KOPT-K1 (cell line): ENCODE measurements around the gene CCBE1.
"Not testable (repeated sequence)": the region's sequence is repeated elsewhere in the genome, so short reads cannot be mapped to it uniquely, and the experiment has no call there.

Experiments
- H3K27ac ChIP-seq: fragments of 200-600 bp; sonication (generic); 2 replicates; pipeline ENCODE4 v1.5.1; 2016; ENCODE audit warnings: antibody characterized with exemption, mild to moderate bottlenecking, low read depth, low read length; ENCODE audit not compliant: poor library complexity, severe bottlenecking
- H3K36me3 ChIP-seq: fragments of 200-600 bp; sonication (generic); 2 replicates; pipeline ENCODE4 v1.5.1; 2017; ENCODE audit warnings: antibody characterized with exemption, mild to moderate bottlenecking, low read length, moderate library complexity; ENCODE audit not compliant: insufficient read depth
- H3K9me3 ChIP-seq: fragments of 200-600 bp; sonication (generic); 2 replicates; pipeline ENCODE4 v1.5.1; 2017; ENCODE audit warnings: antibody characterized with exemption, low read length, mild to moderate bottlenecking; ENCODE audit not compliant: insufficient read depth, poor library complexity, severe bottlenecking

The CCBE1 gene

GRCh38 chr18:59675346-59675745 is 21.9 kb downstream of the CCBE1 start:
- H3K36me3 ChIP-seq, result no peaks in the 10 kb centered on the region
- no peaks in the 10 kb centered on the region for H3K9me3 ChIP-seq
- no peak overlapping the region for H3K27ac ChIP-seq

- Histone ChIP-seq H3K36me3 (no peaks in the 10 kb centered on the region), H3K9me3 (no peaks in the 10 kb centered on the region), H3K27ac (no peak overlapping the region)
Measured at GRCh38 chr18:59674903-59675270, 22.3 kb downstream of the CCBE1 start.

GRCh38 chr18:59674186-59674902 is 22.9 kb downstream of the CCBE1 start:
- no peak overlapping the region for H3K27ac ChIP-seq
- no peaks in the 10 kb centered on the region for H3K9me3 ChIP-seq
- no peaks in the 10 kb centered on the region for H3K36me3 ChIP-seq

GRCh38 chr18:59672235-59672711 is 24.9 kb downstream of the CCBE1 start:
- Histone ChIP-seq H3K36me3 (no peaks in the 10 kb centered on the region), H3K27ac (no peak overlapping the region), H3K9me3 (no peaks in the 10 kb centered on the region)

- Histone ChIP-seq H3K27ac (no peak overlapping the region), H3K9me3 (no peaks in the 10 kb centered on the region), H3K36me3 (no peaks in the 10 kb centered on the region)
Measured at GRCh38 chr18:59671551-59671950, 25.7 kb downstream of the CCBE1 start.

GRCh38 chr18:59669872-59670657 is 27.2 kb downstream of the CCBE1 start:
- H3K27ac ChIP-seq, result no peak overlapping the region
- no peaks in the 10 kb centered on the region for H3K9me3 ChIP-seq
- no peaks in the 10 kb centered on the region for H3K36me3 ChIP-seq

GRCh38 chr18:59667488-59667887 is 29.7 kb downstream of the CCBE1 start:
- no peaks in the 10 kb centered on the region for H3K36me3 ChIP-seq
- no peaks in the 10 kb centered on the region for H3K9me3 ChIP-seq
- no peak overlapping the region for H3K27ac ChIP-seq

- not testable (repeated sequence) for H3K27ac ChIP-seq, H3K36me3 ChIP-seq, H3K9me3 ChIP-seq
Measured at GRCh38 chr18:59666007-59666402, 31.2 kb downstream of the CCBE1 start.

GRCh38 chr18:59665057-59666006 is 31.9 kb downstream of the CCBE1 start:
- Histone ChIP-seq H3K9me3 (no peaks in the 10 kb centered on the region), H3K27ac (no peak overlapping the region), H3K36me3 (no peaks in the 10 kb centered on the region)

GRCh38 chr18:59664329-59664728 is 32.9 kb downstream of the CCBE1 start:
- Histone ChIP-seq H3K36me3 (no peaks in the 10 kb centered on the region), H3K27ac (no peak overlapping the region), H3K9me3 (no peaks in the 10 kb centered on the region)

GRCh38 chr18:59663096-59663495 is 34.1 kb downstream of the CCBE1 start:
- no peaks in the 10 kb centered on the region for H3K36me3 ChIP-seq
- H3K27ac ChIP-seq, result no peak overlapping the region
- no peaks in the 10 kb centered on the region for H3K9me3 ChIP-seq

- Histone ChIP-seq H3K27ac (no peak overlapping the region), H3K9me3 (no peaks in the 10 kb centered on the region), H3K36me3 (no peaks in the 10 kb centered on the region)
Measured at GRCh38 chr18:59661891-59662701, 35.1 kb downstream of the CCBE1 start.

GRCh38 chr18:59660786-59661743 is 36.2 kb downstream of the CCBE1 start:
- Histone ChIP-seq H3K9me3 (no peaks in the 10 kb centered on the region), H3K36me3 (no peaks in the 10 kb centered on the region), H3K27ac (no peak overlapping the region)
